ENCODE measurements around the gene TRMT61A. TPM values are rescaled to one million over a fixed set of nuclear protein-coding genes. Genes with fewer than 3 reads are reported as not detected.

The TRMT61A gene
- 13.2 and 15.0 TPM in 2 replicates for total RNA-seq (2014; rRNA removed; shearing (Covaris generic))
- 12.7 and 13.3 TPM in 2 replicates for polyA plus RNA-seq (2016; fragmentation: Nextera tagmentation; extraction: Ambion mirVana)

GRCh38 chr14:103528587-103529382 is at the start of gene TRMT61A:
TRMT61A (plus strand) TSS chr14:103529196; CDS start chr14:103529979, 783 bp downstream.
- Histone ChIP-seq H3K4me3 (peak within 1 kb of the TSS; percentile 89), H3K9me2 (ENCODE audit: insufficient read depth) (no peaks in the 10 kb centered on the region), H3K4me1 (ENCODE audit: insufficient read depth) (peaks cover 20% of the 10 kb centered on the region; the same call in 1 of the 2 replicates), H3F3A (ENCODE audit: insufficient read depth) (peaks cover 5% of the 10 kb centered on the region; the same call in 1 of the 2 replicates), H3K27ac (peak within 1 kb of the TSS; percentile 84), H3K9ac (peak within 1 kb of the TSS; percentile 88), H3K27me3 (replicated peaks; ENCODE audit: insufficient read depth) (no peaks in the 10 kb centered on the region), H3K36me3 (ENCODE audit: low read depth) (no peaks in the 10 kb centered on the region), H3K4me2 (ENCODE audit: unreplicated experiment) (peak within 1 kb of the TSS; percentile 92), H2AFZ (peak within 1 kb of the TSS; percentile 67), H3K79me2 (ENCODE audit: insufficient read depth) (peaks cover 30% of the 10 kb centered on the region), H4K20me1 (ENCODE audit: insufficient read depth) (no peaks in the 10 kb centered on the region), H3K9me3 (ENCODE audit: low read depth) (no peaks in the 10 kb centered on the region)
- in situ Hi-C loops (cut with MboI): no loop called here
- WGBS, 2 experiments (ENCODE audit: low coverage in 1 of 2, low lambda C conversion rate in 2 of 2, missing lambda C conversion rate in 2 of 2): 1% methylated on average over 48 to 62 of the region's 70 CpGs
- DNase-seq: peak; percentile 94
- no peak for TF ChIP-seq EZH2 (IDR thresholded peaks at IDR 0.05; ENCODE audit: insufficient read depth, poor library complexity, severe bottlenecking)
- no peak for TF ChIP-seq EZH2phosphoT487 (IDR thresholded peaks at IDR 0.05; ENCODE audit: insufficient read depth, low read depth)

DNA sequence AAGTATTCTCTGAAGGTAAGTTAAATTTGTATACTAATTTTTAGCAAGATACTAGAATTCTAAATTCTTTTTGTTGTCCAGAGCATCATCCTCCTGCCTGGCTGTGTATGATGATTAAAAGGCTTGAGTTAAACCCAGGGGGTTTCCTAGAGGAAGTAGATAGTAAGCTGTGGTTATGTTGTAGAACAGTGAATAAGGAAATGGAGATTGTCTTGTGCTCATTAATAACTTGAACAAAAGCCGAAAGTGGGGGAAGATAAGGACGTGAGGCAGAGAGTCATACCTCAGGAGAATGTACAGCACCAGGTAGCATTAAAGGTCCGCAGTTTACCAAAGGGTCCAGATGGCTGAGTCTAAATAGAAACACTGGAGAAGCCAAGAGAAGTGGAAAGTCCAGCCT is 48.4 kb upstream of the TRMT61A start:
- TF ChIP-seq EZH2 (IDR thresholded peaks at IDR 0.05; ENCODE audit: insufficient read depth, poor library complexity, severe bottlenecking): no peak
- no peak for TF ChIP-seq EZH2phosphoT487 (IDR thresholded peaks at IDR 0.05; ENCODE audit: insufficient read depth, low read depth)
- Histone ChIP-seq H3K27ac (no peak overlapping the region), H3K4me2 (ENCODE audit: unreplicated experiment) (no peak overlapping the region), H3F3A (ENCODE audit: insufficient read depth) (peaks cover 57% of the 10 kb centered on the region), H3K9me3 (ENCODE audit: low read depth) (no peaks in the 10 kb centered on the region), H3K79me2 (ENCODE audit: insufficient read depth) (peaks cover 48% of the 10 kb centered on the region), H3K9me2 (ENCODE audit: insufficient read depth) (no peaks in the 10 kb centered on the region), H3K27me3 (replicated peaks; ENCODE audit: insufficient read depth) (no peaks in the 10 kb centered on the region), H2AFZ (no peak overlapping the region), H3K9ac (no peak overlapping the region), H3K36me3 (ENCODE audit: low read depth) (peaks cover 65% of the 10 kb centered on the region), H4K20me1 (ENCODE audit: insufficient read depth) (peaks cover 6% of the 10 kb centered on the region; the same call in 1 of the 2 replicates), H3K4me1 (ENCODE audit: insufficient read depth) (peaks cover 14% of the 10 kb centered on the region), H3K4me3 (no peak overlapping the region)
- in situ Hi-C loops (cut with MboI): no loop called here
- 97% methylated on average over 3 of the region's 3 CpGs for WGBS, 2 experiments (ENCODE audit: low coverage in 1 of 2, low lambda C conversion rate in 2 of 2, missing lambda C conversion rate in 2 of 2)
- no peak for DNase-seq

GRCh38 chr14:103483600-103483999 is 45.4 kb upstream of the TRMT61A start:
- DNase-seq: peak; percentile 92
- H3K4me3 ChIP-seq: no peak overlapping the region
- H3K36me3 ChIP-seq (ENCODE audit: low read depth): peaks cover 55% of the 10 kb centered on the region

DNA sequence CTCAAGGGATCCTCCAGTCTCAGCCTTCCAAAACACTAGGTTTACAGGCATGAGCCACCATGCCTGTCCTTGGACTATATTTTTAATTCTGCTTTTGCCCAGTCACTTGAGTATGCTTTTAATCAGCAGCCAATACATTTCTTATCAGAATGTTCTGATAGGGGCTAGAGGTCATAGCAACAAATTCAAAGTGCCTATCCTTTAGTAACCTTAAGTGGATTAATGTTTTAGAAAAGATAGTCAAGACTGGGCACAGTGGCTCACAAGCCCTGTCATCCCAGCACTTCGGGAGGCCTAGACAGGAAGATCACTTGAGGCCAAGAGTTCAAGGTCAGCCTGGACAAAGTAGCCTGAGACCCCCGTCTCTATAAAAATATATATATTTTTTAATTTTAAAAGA is 43.5 kb upstream of the TRMT61A start:
- H3K4me2 ChIP-seq (ENCODE audit: unreplicated experiment): no peak overlapping the region
- no peaks in the 10 kb centered on the region for H3K27me3 ChIP-seq (replicated peaks; ENCODE audit: insufficient read depth)
- H4K20me1 ChIP-seq (ENCODE audit: insufficient read depth): peaks cover 6% of the 10 kb centered on the region; the same call in 1 of the 2 replicates
- H3K79me2 ChIP-seq (ENCODE audit: insufficient read depth): peaks cover 43% of the 10 kb centered on the region; the same call in 1 of the 2 replicates
- DNase-seq: no peak
- 98 to 100% methylated on average over 2 of the region's 2 CpGs for WGBS, 2 experiments (ENCODE audit: low coverage in 1 of 2, low lambda C conversion rate in 2 of 2, missing lambda C conversion rate in 2 of 2)
- no peak overlapping the region for H3K9ac ChIP-seq
- H3K9me2 ChIP-seq (ENCODE audit: insufficient read depth): no peaks in the 10 kb centered on the region
- TF ChIP-seq EZH2 (IDR thresholded peaks at IDR 0.05; ENCODE audit: insufficient read depth, poor library complexity, severe bottlenecking) (no peak), EZH2phosphoT487 (IDR thresholded peaks at IDR 0.05; ENCODE audit: insufficient read depth, low read depth) (no peak)
- no peak overlapping the region for H2AFZ ChIP-seq
- no peak overlapping the region for H3K4me3 ChIP-seq
- H3K36me3 ChIP-seq (ENCODE audit: low read depth): peaks cover 36% of the 10 kb centered on the region
- H3K4me1 ChIP-seq (ENCODE audit: insufficient read depth): peaks cover 26% of the 10 kb centered on the region
- H3F3A ChIP-seq (ENCODE audit: insufficient read depth): peaks cover 35% of the 10 kb centered on the region
- in situ Hi-C loops (cut with MboI): no loop called here
- no peaks in the 10 kb centered on the region for H3K9me3 ChIP-seq (ENCODE audit: low read depth)
- H3K27ac ChIP-seq: no peak overlapping the region

More at GRCh38 chr14:103483600-103483999, 45.4 kb upstream of the TRMT61A start:
- no peak for TF ChIP-seq EZH2phosphoT487 (IDR thresholded peaks at IDR 0.05; ENCODE audit: insufficient read depth, low read depth)
- no peak for TF ChIP-seq EZH2 (IDR thresholded peaks at IDR 0.05; ENCODE audit: insufficient read depth, poor library complexity, severe bottlenecking)
- WGBS, 2 experiments (ENCODE audit: low coverage in 1 of 2, low lambda C conversion rate in 2 of 2, missing lambda C conversion rate in 2 of 2): 1 to 2% methylated on average over 5 of the region's 5 CpGs
- in situ Hi-C loops (cut with MboI): no loop called here
- H3K9me3 ChIP-seq (ENCODE audit: low read depth): no peaks in the 10 kb centered on the region
- H3K9ac ChIP-seq: peak overlapping the region; percentile 40
- peaks cover 50% of the 10 kb centered on the region for H3K79me2 ChIP-seq (ENCODE audit: insufficient read depth)
- no peaks in the 10 kb centered on the region for H3K27me3 ChIP-seq (replicated peaks; ENCODE audit: insufficient read depth)
- peaks cover 14% of the 10 kb centered on the region for H3K4me1 ChIP-seq (ENCODE audit: insufficient read depth)
- H3K9me2 ChIP-seq (ENCODE audit: insufficient read depth): no peaks in the 10 kb centered on the region
- H2AFZ ChIP-seq: no peak overlapping the region
- H3F3A ChIP-seq (ENCODE audit: insufficient read depth): peaks cover 44% of the 10 kb centered on the region
- peaks cover 6% of the 10 kb centered on the region; the same call in 1 of the 2 replicates for H4K20me1 ChIP-seq (ENCODE audit: insufficient read depth)
- peak overlapping the region; percentile 13 for H3K4me2 ChIP-seq (ENCODE audit: unreplicated experiment)
- H3K27ac ChIP-seq: peak overlapping the region; percentile 84
